Activated naive CD4-positive, alpha-beta T cell treated with anti-CD3 and anti-CD28 coated beads, Interleukin-2, amount 10 ng/mL, durations not matched to agents 7 days and 5 days (primary cell): ENCODE data around the gene RPS6KA3.
A peak's percentile ranks its signal among the peaks of the same experiment; 100 is the strongest.

Experiments used
- CTCF ChIA-PET: fragments of 350-600 bp; sonication (Branson Sonifier 250); formaldehyde crosslinking; loops from one replicate; lab custom pipeline; 2021; ENCODE audit warnings: antibody characterized with exemption; lab: Charles Lee
- DNase-seq: peaks from one replicate; pipeline ENCODE4 v3.0.0-alpha.2; 2020
- H3K27ac Mint-ChIP-seq: one replicate; pipeline ENCODE4 v1.8.0; 2021; ENCODE audit warnings: mild to moderate bottlenecking, moderate library complexity, mixed read lengths
- H3K27me3 Mint-ChIP-seq: one replicate; pipeline ENCODE4 v1.8.0; 2021; ENCODE audit warnings: mild to moderate bottlenecking, mixed read lengths
- H3K36me3 Mint-ChIP-seq: one replicate; pipeline ENCODE4 v1.8.0; 2021; ENCODE audit warnings: mixed read lengths
- H3K4me1 Mint-ChIP-seq: one replicate; pipeline ENCODE4 v1.8.0; 2021; ENCODE audit warnings: mixed read lengths
- H3K4me3 Mint-ChIP-seq: one replicate; pipeline ENCODE4 v1.8.0; 2021; ENCODE audit warnings: mild to moderate bottlenecking, moderate library complexity, mixed read lengths
- H3K9me3 Mint-ChIP-seq: one replicate; pipeline ENCODE4 v1.8.0; 2021; ENCODE audit warnings: mixed read lengths

The RPS6KA3 gene

GRCh38 chrX:20271730-20272129 lies 5.0 kb upstream of the RPS6KA3 start:
- no peak for DNase-seq
- H3K27ac Mint-ChIP-seq, result no peak overlapping the region

GRCh38 chrX:20271186-20271585 lies 4.5 kb upstream of the RPS6KA3 start:
- Mint-ChIP-seq H3K27me3 (peaks cover 20% of the 10 kb centered on the region), H3K36me3 (no peaks in the 10 kb centered on the region), H3K4me1 (peaks cover 3% of the 10 kb centered on the region), H3K4me3 (no peak overlapping the region), H3K9me3 (no peaks in the 10 kb centered on the region), H3K27ac (no peak overlapping the region)
- CTCF ChIA-PET, result no interaction called here
- no peak for DNase-seq

More at GRCh38 chrX:20271730-20272129, 5.0 kb upstream of the RPS6KA3 start:
- Mint-ChIP-seq H3K36me3 (no peaks in the 10 kb centered on the region), H3K4me3 (no peak overlapping the region), H3K9me3 (no peaks in the 10 kb centered on the region), H3K4me1 (peaks cover 3% of the 10 kb centered on the region), H3K27me3 (peaks cover 20% of the 10 kb centered on the region)
- CTCF ChIA-PET, result no interaction called here

GRCh38 chrX:20270562-20270890 lies 3.8 kb upstream of the RPS6KA3 start:
- H3K27ac Mint-ChIP-seq, result no peak overlapping the region
- no peaks in the 10 kb centered on the region for H3K9me3 Mint-ChIP-seq
- no peak for DNase-seq
- CTCF ChIA-PET, result no interaction called here
- H3K36me3 Mint-ChIP-seq, result no peaks in the 10 kb centered on the region
- H3K27me3 Mint-ChIP-seq, result peaks cover 20% of the 10 kb centered on the region
- H3K4me1 Mint-ChIP-seq, result peaks cover 3% of the 10 kb centered on the region
- no peak overlapping the region for H3K4me3 Mint-ChIP-seq

GRCh38 chrX:20269848-20270561 lies 3.3 kb upstream of the RPS6KA3 start:
- H3K4me1 Mint-ChIP-seq, result peaks cover 4% of the 10 kb centered on the region
- no peaks in the 10 kb centered on the region for H3K9me3 Mint-ChIP-seq
- CTCF ChIA-PET, result no interaction called here
- no peak for DNase-seq
- H3K27ac Mint-ChIP-seq, result no peak overlapping the region
- H3K36me3 Mint-ChIP-seq, result peaks cover 3% of the 10 kb centered on the region
- H3K27me3 Mint-ChIP-seq, result peaks cover 20% of the 10 kb centered on the region
- no peak overlapping the region for H3K4me3 Mint-ChIP-seq

DNA sequence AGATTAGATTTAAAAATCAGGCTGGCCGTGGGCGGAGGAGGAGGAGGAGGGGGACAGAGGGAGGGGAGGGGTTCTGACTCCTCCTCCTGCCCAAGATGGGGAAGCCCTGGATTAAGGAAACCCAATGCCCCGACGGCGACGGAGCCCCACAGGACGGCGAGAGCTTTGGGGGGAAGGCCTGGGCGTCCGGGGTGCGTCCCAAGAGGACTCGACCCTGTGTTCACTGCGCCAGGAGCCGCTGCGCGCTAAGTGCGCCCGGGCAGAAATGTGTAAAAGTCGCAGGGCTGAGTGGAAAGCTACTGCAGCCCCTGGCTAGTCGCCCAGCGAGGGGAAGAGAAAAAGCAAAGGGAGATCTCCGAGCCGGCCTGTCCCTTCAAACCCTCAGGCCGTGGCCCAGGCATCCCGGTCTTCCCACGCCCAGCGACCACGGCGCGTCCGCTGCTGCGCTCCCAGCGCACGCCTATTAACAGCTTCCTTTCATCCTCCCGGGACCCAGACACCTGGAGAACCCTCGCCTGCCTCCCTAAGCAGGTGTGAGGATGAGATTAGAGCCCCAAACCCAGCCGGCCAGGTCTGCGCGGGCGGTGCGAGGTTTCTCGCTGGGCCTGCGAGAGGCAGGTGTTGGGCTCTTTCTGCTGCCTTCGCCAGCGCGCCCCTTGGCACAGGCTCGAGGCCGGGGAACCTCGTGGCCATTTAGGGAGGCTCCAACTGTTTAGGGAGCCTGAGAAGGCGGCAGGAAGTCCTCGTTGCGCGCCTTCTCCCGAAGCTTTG lies 1.4 kb upstream of the RPS6KA3 start:
- H3K4me1 Mint-ChIP-seq, result peaks cover 18% of the 10 kb centered on the region
- no peak overlapping the region for H3K27ac Mint-ChIP-seq
- peak overlapping the region; percentile 86 for H3K4me3 Mint-ChIP-seq
- H3K27me3 Mint-ChIP-seq, result peaks cover 20% of the 10 kb centered on the region
- CTCF ChIA-PET, result interaction anchor here (1.2 kb wide), 1 partner anchor 16 kb away, joined by 3 read pairs; no protein-coding TSS in a partner anchor
- peaks cover 4% of the 10 kb centered on the region for H3K36me3 Mint-ChIP-seq
- DNase-seq, result peak; percentile 25
- no peaks in the 10 kb centered on the region for H3K9me3 Mint-ChIP-seq

GRCh38 chrX:20267607-20267930 lies 860 bp upstream of the RPS6KA3 start:
- H3K4me3 Mint-ChIP-seq, result peak overlapping the region; percentile 86
- peaks cover 19% of the 10 kb centered on the region for H3K4me1 Mint-ChIP-seq
- peaks cover 20% of the 10 kb centered on the region for H3K27me3 Mint-ChIP-seq
- no peak for DNase-seq
- H3K27ac Mint-ChIP-seq, result peak overlapping the region; percentile 95
- H3K36me3 Mint-ChIP-seq, result peaks cover 4% of the 10 kb centered on the region
- H3K9me3 Mint-ChIP-seq, result no peaks in the 10 kb centered on the region
- CTCF ChIA-PET, result interaction anchor here (1.2 kb wide), 1 partner anchor 16 kb away, joined by 3 read pairs; no protein-coding TSS in a partner anchor

- peaks cover 28% of the 10 kb centered on the region for H3K4me1 Mint-ChIP-seq
- H3K27ac Mint-ChIP-seq, result peak overlapping the region; percentile 95
- DNase-seq, result peak; percentile 50
- no peaks in the 10 kb centered on the region for H3K9me3 Mint-ChIP-seq
- H3K36me3 Mint-ChIP-seq, result peaks cover 10% of the 10 kb centered on the region
- H3K27me3 Mint-ChIP-seq, result peaks cover 20% of the 10 kb centered on the region
- CTCF ChIA-PET, result interaction anchor here (0.6 kb wide), 1 partner anchor 89 kb away, joined by 4 read pairs; no protein-coding TSS in a partner anchor
- H3K4me3 Mint-ChIP-seq, result peak overlapping the region; percentile 96
Observed at GRCh38 chrX:20265726-20266681, 705 bp downstream of the RPS6KA3 start.

GRCh38 chrX:20265221-20265725 lies 1.4 kb downstream of the RPS6KA3 start:
- CTCF ChIA-PET, result no interaction called here
- peak; percentile 52 for DNase-seq
- Mint-ChIP-seq H3K4me1 (peaks cover 30% of the 10 kb centered on the region), H3K36me3 (peaks cover 13% of the 10 kb centered on the region), H3K27ac (peak overlapping the region; percentile 95), H3K9me3 (no peaks in the 10 kb centered on the region), H3K4me3 (peak overlapping the region; percentile 96), H3K27me3 (peaks cover 20% of the 10 kb centered on the region)

DNA sequence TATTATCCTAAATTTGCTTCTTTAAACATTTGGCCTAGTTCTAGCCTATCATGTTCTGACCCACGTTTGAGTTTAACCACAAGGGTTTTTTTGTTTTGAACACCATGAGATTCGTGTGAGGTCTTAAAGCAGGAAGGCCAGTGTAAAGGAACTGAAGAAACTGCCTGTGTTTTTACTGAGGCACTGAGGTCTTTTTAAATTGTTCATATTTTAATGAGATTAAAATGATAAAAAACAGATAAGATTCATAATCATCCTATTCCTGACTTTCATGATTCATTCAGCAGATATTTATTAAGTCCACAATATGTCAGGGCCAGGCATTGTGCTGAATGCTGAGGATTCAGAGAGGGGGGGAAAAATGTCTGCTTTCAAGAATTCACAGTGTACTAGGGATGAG lies 3.2 kb downstream of the RPS6KA3 start:
- peak overlapping the region; percentile 78 for H3K27ac Mint-ChIP-seq
- peaks cover 17% of the 10 kb centered on the region for H3K27me3 Mint-ChIP-seq
- H3K9me3 Mint-ChIP-seq, result no peaks in the 10 kb centered on the region
- H3K4me3 Mint-ChIP-seq, result peak overlapping the region; percentile 64
- CTCF ChIA-PET, result no interaction called here
- peaks cover 16% of the 10 kb centered on the region for H3K36me3 Mint-ChIP-seq
- H3K4me1 Mint-ChIP-seq, result peaks cover 35% of the 10 kb centered on the region
- DNase-seq, result no peak

GRCh38 chrX:20260885-20261284 lies 5.8 kb downstream of the RPS6KA3 start:
- no peak for DNase-seq
- H3K27me3 Mint-ChIP-seq, result no peaks in the 10 kb centered on the region
- peaks cover 37% of the 10 kb centered on the region for H3K4me1 Mint-ChIP-seq
- H3K36me3 Mint-ChIP-seq, result peaks cover 18% of the 10 kb centered on the region
- no peak overlapping the region for H3K4me3 Mint-ChIP-seq
- H3K9me3 Mint-ChIP-seq, result no peaks in the 10 kb centered on the region
- H3K27ac Mint-ChIP-seq, result no peak overlapping the region
- CTCF ChIA-PET, result no interaction called here

DNA sequence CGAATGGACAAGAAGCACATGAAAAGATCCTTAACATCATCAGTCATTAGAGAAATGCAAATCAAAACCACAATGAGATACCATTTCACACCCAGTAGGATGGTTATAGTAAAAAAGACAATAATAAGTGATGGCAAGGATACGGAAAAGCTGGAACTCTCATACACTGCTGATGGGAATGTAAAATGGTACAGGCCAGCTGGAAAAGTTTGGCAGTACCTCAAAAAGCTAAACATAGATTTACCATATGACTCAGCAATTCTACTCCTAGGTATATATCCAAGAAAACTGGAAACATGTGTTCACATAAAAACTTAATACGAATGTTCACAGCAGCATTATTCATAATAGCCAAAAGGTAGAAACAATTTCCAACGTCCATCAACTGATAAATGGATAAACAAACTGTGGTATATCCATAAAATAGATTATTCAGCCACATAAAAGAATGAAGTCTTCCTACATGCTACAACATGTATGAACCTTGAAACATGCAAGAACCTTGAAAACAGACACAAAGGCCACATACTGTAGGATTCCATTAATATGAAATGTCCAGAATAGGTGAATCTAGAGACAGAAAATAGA lies 11.9 kb downstream of the RPS6KA3 start:
- DNase-seq, result no peak
- Mint-ChIP-seq H3K27me3 (no peaks in the 10 kb centered on the region), H3K27ac (no peak overlapping the region), H3K4me1 (peaks cover 37% of the 10 kb centered on the region), H3K4me3 (no peak overlapping the region), H3K9me3 (no peaks in the 10 kb centered on the region), H3K36me3 (peaks cover 19% of the 10 kb centered on the region)
- CTCF ChIA-PET, result interaction anchor here (0.9 to 2.9 kb wide), 2 partner anchors 184 to 200 kb away, joined by 3 to 22 read pairs; no protein-coding TSS in a partner anchor

DNA sequence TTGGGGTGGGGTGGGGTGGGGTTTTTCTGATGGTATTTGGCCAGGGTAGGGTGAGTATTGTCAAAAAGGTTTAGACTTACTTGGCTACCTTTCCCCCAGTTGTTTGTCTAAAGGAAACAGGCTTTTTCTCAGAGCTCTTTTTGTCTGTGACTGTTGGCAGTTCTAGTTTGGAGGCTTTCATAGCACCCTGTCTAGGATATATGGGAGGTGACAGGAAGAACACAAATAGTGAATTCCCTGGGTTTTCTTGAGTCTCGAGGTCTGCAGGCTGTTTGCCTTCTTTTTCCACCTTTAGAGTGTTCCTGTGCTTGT lies 13.5 kb downstream of the RPS6KA3 start:
- no peak for DNase-seq
- Mint-ChIP-seq H3K27ac (peak overlapping the region; percentile 80), H3K27me3 (no peaks in the 10 kb centered on the region), H3K36me3 (peaks cover 16% of the 10 kb centered on the region), H3K9me3 (no peaks in the 10 kb centered on the region), H3K4me3 (no peak overlapping the region), H3K4me1 (peaks cover 44% of the 10 kb centered on the region)
- CTCF ChIA-PET, result interaction anchor here (0.6 to 2.9 kb wide), 8 partner anchors 9 to 278 kb away, joined by 3 to 22 read pairs (median 4); no protein-coding TSS in a partner anchor

- Mint-ChIP-seq H3K36me3 (peaks cover 16% of the 10 kb centered on the region), H3K27ac (peak overlapping the region; percentile 81), H3K9me3 (no peaks in the 10 kb centered on the region), H3K4me3 (no peak overlapping the region), H3K4me1 (peaks cover 44% of the 10 kb centered on the region), H3K27me3 (no peaks in the 10 kb centered on the region)
- CTCF ChIA-PET, result interaction anchor here (1.0 to 2.9 kb wide), 8 partner anchors 8 to 279 kb away, joined by 3 to 22 read pairs (median 4); no protein-coding TSS in a partner anchor
- peak; percentile 78 for DNase-seq
Observed at GRCh38 chrX:20252381-20253231, 14.1 kb downstream of the RPS6KA3 start.
